Myocyte (in vitro differentiated cells): Measurements from ENCODE around the gene PERM1. TPM values are rescaled to one million over a fixed set of nuclear protein-coding genes. Genes with fewer than 3 reads are reported as not detected.

Experiments used
- DNase-seq: peaks from one replicate; pipeline ENCODE4 v3.0.0-alpha.2; 2012; ENCODE audit warnings: low read depth
- total RNA-seq: library from RNA; depleted of rRNA; stranded (reverse); fragments of >200 nt; gene quantifications from 2 replicates; pipeline ENCODE4 v1.2.3, GENCODE V29; 2014

Gene PERM1
- total RNA-seq, 1 donor from 2014 or later, result 1.4 TPM

- no peak for DNase-seq
Observed at GRCh38 chr1:966135-966703, 15.7 kb downstream of the PERM1 start, which contains the start of gene PLEKHN1. Gene PLEKHN1 (plus strand): TSS chr1:966482. CDS start chr1:966532, 50 bp downstream.

DNA sequence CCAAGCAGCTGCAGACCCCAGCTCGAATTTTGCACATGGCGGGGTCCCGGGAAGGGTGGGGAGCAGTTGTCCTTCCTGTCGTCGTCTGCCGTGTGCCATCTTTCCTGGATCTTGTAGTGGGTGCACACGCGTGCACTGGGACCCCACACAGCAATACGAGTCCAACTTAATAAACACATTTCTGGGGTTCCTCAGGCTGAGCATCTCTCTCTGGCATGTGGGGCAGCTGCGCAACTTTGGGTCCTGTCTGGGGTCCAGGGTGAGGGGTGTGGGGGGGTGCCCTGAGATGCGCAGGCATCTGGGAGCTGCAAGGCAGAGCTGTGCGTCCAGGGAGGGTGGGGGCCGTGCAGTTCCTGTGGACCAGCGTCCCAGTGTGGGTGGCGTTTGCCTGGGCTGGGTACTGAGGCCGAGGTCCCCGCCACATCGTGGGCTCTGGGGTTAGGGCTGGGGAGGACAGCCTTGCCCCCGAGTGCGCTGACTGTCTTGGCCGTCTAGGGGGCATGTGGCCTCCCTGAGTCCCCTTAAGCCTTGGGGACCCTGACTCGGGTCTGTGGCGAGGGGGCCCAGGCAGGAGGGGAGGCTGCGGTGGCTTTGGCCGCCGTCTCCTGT, 16.3 kb downstream of the PERM1 start:
- DNase-seq, result no peak

DNA sequence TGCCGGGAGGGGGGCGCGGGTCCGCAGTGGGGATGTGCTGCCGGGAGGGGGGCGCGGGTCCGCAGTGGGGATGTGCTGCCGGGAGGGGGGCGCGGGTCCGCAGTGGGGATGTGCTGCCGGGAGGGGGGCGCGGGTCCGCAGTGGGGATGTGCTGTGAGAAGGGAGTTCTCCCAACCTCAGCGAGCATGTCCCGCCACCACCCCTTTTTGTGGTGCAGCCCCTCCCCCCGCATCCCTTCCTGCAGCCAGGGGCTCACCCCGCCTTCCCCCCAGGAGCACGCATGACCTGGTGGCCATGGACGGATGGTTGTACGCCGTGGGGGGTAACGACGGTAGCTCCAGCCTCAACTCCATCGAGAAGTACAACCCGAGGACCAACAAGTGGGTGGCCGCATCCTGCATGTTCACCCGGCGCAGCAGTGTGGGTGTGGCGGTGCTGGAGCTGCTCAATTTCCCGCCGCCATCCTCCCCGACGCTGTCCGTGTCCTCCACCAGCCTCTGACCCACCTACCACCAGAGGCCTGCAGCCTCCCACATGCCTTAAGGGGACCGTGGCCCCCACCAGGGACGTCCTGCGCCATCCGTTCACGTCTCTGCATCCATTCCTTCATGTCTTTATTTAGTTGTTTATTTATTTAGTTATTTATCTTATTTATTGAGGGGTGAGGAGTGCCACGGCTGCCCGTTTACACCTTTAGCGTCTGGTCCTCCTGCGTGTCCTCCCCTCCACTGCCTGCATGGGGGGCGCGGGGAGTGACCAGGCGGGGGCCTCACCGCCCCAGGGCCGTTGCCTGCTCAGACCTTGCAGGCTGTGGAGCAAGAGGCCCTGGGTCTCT, 17.0 kb downstream of the PERM1 start:
- no peak for DNase-seq

DNA sequence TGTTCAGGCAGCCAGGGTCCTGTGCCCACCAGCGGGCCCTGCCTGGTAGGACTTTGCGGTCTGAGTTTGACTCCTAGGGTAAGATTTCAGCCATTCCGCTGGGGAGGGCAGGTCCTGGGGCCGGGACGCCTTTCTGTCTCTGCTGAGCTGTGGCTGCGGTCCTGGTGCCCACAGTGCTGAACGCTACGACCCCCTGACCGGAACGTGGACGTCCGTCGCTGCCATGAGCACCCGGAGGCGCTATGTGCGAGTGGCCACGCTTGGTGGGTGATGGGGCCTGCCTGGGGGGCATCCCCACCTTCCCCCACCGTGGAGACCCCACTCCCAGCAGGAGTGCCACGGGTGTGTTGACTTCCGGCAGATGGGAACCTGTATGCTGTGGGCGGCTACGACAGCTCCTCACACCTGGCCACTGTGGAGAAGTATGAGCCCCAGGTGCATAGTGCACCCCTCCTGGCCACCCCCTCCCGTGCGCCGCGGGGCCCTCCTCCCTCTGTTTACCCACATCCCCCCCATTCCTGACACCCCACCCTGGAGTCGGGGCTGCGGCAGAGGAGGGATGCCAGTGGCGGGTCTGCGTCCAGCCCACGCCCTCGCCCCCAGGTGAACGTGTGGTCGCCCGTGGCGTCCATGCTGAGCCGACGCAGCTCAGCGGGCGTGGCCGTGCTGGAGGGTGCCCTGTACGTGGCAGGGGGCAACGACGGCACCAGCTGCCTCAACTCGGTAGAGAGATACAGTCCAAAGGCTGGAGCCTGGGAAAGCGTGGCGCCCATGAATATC, 18.0 kb downstream of the PERM1 start:
- DNase-seq, result no peak

DNA sequence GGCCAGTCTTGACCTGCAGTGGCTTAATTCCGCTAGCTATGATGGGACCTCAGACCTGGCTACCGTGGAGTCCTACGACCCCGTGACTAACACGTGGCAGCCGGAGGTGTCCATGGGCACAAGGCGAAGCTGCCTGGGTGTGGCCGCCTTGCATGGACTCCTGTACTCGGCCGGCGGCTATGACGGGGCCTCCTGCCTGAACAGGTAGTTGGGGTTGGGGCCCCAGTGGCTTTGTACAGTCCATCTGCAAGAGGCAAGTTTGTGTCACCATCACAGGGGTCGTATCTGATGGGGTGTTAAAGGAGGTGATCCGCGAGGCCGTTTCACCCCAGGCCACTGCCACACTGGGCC, 18.6 kb downstream of the PERM1 start:
- DNase-seq, result no peak

DNA sequence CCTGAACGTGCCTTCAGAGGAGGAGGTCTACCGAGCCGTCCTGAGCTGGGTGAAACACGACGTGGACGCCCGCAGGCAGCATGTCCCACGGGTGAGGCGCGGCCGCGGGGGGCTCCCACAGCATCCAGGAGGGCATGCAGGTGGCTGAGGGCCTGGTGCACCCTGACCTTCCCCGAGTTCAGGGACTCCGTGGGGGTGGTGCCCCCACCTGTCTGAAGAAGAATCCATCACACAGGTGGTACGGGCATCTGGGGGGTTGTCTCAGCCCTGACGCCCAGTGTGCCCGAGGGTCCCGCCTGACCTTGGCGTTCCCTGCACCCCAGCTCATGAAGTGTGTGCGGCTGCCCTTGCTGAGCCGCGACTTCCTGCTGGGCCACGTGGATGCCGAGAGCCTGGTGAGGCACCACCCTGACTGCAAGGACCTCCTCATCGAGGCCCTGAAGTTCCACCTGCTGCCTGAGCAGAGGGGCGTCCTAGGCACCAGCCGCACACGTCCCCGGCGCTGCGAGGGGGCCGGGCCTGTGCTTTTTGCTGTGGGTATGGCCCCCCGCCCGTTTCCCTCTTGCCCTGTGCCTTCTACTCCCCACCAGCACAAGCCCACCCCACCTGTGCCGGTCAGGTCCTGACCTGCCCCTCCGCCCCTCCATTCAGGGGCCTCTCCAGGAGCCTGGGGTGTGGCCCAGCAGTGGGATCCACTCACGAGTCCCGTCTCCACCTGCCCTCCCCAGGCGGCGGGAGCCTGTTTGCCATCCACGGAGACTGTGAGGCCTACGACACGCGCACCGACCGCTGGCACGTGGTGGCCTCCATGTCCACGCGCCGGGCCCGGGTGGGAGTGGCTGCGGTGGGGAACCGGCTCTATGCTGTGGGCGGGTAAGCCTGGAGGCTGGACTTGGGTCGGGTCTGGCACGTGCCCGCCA, 19.3 kb downstream of the PERM1 start:
- no peak for DNase-seq

DNA sequence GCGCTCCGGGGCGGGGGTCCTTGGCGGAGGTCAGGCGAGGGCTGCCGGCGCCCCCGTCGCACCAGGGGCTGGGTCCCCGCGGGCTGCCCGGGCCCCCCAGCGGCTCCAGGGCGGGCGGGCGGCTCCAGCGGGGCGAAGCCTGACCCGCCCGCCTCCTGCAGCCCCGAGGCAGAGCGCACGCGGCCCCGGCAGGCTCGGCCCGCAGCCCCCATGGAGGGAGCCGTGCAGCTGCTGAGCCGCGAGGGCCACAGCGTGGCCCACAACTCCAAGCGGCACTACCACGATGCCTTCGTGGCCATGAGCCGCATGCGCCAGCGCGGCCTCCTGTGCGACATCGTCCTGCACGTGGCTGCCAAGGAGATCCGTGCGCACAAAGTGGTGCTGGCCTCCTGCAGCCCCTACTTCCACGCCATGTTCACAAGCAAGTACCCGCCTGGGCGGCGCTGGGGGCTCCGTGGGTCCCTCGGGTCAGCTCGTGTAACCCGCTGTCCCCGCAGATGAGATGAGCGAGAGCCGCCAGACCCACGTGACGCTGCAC, 20.7 kb downstream of the PERM1 start:
- DNase-seq, result no peak

GRCh38 chr1:960363-961131, 21.3 kb downstream of the PERM1 start, which contains the start of gene KLHL17:
Gene KLHL17 (plus strand): TSS chr1:960584. CDS start chr1:960694, 110 bp downstream.
- peak; percentile 77 for DNase-seq

DNA sequence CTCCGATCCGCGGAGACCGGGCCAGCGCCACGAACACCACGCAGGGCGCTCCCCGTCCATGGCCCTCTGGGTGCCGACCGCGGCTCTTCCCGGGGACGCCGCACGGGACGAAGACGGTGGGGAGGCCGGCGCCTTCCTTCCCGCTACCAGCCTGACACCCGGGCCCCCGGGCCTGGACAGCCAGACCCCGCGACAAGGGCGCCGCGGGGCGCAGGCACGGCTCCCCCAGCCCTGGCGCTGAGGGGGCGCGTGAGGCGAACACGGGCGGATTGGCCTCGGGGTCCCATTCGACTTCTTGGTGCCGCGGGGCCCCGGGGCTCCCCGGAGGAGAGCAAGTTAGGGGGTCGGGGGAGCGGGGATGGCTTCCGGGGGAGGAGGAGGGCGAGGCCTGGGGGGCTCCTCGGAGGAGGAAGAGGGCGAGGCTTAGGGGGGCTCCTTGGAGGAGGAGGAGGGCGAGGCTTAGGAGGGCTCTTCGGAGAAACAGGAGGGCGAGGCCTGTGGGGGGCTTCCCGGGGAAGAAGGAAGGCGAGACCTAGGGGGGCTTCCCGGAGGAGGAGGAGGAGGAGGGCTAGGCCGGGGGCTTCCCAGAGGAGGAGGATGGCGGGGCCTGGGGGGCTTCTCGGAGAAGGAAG, 22.0 kb downstream of the PERM1 start:
- DNase-seq, result no peak

GRCh38 chr1:958823-959730, 22.8 kb downstream of the PERM1 start, which contains the start of gene NOC2L:
Gene NOC2L (minus strand): TSS chr1:959256. CDS start chr1:959240, 16 bp downstream.
- DNase-seq, result peak; percentile 90

- no peak for DNase-seq
Observed at GRCh38 chr1:956636-957035, 25.3 kb downstream of the PERM1 start.

- no peak for DNase-seq
Observed at GRCh38 chr1:955474-955873, 26.4 kb downstream of the PERM1 start.

DNA sequence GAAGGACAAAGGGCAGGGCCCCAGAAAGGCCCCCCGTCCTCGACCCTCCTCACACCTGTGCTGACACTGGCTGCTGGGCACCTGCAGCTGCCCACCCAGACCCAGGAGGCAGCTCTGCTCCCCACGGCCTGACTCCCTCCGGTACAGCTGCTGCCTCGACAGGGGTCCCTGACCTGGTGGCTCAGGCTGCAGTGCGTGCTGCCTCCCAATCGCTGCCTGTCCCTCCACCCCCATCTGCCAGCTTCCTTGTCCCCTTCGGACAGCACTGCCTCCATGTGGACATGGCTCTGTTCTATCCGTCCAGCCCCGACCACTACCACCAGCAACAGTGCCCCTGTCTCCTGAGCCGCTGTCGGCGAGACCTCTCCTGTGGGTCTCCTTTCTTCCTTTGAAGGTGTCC, 27.0 kb downstream of the PERM1 start:
- DNase-seq, result no peak

DNA sequence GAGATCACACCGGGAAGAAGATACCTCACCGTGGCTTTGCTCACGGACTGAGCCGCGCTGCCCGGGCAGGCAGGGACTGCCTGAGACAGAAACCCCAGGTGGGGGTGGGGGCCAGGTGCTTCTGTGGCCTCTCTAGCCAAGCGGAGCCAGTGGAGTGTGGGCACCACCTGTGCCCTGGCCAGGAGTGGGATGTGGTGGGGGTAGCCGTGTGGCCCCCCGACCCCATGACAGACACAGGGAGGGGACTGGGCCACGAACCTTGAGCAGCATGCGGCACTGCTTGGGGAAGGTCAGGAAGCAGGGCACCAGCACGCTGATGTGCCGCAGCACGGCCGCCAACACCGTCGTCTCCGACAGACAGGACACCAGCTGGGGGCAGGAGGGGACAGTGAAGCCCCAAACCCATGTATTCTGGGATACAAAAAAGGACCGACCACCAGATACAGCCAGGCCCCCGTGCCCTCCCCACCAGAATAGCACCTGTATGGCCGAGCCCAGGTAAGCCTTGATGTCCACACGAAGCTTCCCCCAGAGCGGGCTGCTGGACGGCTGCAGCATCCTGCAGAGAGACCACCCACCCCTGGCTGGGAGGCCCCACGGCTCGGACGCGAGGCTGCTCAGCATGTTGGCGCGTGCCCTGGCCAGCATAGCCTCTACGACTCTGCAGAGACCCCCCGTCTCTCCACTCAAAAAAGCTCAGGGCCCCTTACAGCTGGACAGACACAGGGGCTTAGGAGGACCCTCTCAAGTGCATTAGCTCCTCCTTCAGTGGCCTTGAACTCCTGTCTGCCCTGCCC, 28.2 kb downstream of the PERM1 start:
- no peak for DNase-seq

- DNase-seq, result no peak
Observed at GRCh38 chr1:952603-953002, 29.3 kb downstream of the PERM1 start.

GRCh38 chr1:952201-952600, 29.7 kb downstream of the PERM1 start:
- DNase-seq, result no peak

- no peak for DNase-seq
Observed at GRCh38 chr1:951364-951763, 30.5 kb downstream of the PERM1 start.
